Ishikawa (cell line): ENCODE results near the gene CD200R1.

Experiments used
- EP300 ChIP-seq: IDR thresholded peaks from 2 replicates; pipeline ENCODE4 v1.6.1; 2012; ENCODE audit warnings: borderline replicate concordance
- FOXM1 ChIP-seq: IDR thresholded peaks from 2 replicates; pipeline ENCODE4 v1.6.1; 2012; ENCODE audit warnings: low read depth, borderline replicate concordance

DNA sequence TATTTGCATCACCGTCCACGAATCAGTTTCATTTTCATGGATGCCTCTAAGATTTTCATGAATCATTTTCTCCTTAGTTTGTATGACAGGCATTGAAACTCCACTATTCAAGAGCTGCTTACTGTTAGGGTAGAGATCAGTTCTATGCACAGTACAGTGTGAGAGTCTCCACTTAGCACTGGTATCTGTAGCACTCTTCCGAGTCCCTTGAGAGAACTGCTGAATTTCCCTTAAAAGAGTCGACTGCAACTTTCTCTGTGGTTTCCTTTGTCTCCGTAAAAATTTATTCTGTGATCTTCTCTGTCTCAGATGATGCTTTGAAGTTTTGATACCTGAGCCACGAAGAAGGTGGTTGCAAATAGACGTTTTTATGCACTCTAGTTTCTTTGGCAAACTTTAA is 30.7 kb upstream of the CD200R1 start:
- TF ChIP-seq EP300 (no peak), FOXM1 (no peak)
